GM03348 (cell line): ENCODE results near the gene JADE3.

Experiments
- DNase-seq: peaks from one replicate; pipeline ENCODE4 v3.0.0; 2012; ENCODE audit warnings: low spot score

The JADE3 gene

GRCh38 chrX:46912098-46912602, at the start of gene JADE3:
TSS of gene JADE3 (plus strand) at chrX:46912421. CDS start at chrX:46984895, 72,474 bp downstream.
- DNase-seq: peak; percentile 84

DNA sequence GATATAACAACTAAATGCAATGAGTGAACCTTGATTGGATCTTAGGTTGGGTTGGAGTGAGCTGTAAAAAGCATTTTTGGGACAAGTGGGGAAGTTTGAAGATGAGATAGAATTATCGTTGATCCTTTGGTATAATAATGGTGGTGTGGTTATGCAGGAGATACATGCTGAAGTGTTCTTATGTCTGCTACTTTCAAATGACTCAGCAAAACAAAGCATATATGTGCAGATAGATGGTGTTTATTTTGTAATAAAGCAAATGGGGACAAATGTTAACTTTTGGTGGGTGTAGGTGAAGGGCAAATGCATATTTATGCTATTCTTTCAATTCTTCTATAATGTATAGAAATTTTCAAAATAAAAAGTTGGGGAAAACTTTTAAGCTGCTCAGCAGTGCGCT, 49.1 kb upstream of the JADE3 start:
- no peak for DNase-seq

- peak; percentile 7 for DNase-seq
Observed at GRCh38 chrX:46864606-46865005, 47.6 kb upstream of the JADE3 start.

GRCh38 chrX:46865281-46865680, 46.9 kb upstream of the JADE3 start:
- peak; percentile 24 for DNase-seq

- DNase-seq: no peak
Observed at GRCh38 chrX:46866726-46867125, 45.5 kb upstream of the JADE3 start.

DNA sequence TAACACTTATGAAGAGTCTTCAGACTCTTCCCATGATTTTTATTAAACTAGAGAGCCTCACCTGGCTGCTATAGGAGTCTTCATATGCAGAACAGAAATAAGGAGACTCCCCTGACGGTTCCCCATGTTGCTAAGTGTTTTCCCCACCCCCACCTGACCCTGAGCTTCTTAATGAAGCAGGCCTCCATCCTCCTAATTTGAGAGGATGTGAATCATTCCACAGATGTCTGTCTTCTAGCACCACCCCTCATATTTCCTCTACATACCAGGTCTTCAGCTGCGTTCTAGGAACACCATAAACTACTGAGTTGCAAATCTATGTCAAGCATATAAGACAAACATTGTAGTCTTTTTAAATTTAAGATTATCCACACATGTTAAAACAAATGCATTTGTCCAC, 38.5 kb upstream of the JADE3 start:
- no peak for DNase-seq

GRCh38 chrX:46876901-46877300, 35.3 kb upstream of the JADE3 start:
- DNase-seq: no peak

- DNase-seq: no peak
Observed at GRCh38 chrX:46882266-46882665, 30.0 kb upstream of the JADE3 start.

DNA sequence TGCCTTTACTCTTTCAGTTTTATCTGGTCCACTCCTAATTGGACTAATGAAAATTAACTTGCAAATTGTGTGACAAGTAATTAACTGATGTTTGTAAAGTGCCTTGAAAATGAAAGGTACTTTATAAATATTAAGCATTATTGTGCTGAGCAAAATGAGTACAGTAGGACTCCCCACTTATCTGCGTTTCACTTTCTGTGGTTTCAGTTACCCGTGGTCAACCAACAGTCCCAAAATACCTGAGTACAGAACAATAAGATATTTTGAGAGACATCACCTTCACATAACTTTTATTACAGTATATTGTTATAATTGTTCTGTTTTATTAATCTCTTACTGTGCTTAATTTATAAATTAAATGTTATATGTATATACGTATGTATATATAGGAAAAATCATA, 27.4 kb upstream of the JADE3 start:
- no peak for DNase-seq

DNA sequence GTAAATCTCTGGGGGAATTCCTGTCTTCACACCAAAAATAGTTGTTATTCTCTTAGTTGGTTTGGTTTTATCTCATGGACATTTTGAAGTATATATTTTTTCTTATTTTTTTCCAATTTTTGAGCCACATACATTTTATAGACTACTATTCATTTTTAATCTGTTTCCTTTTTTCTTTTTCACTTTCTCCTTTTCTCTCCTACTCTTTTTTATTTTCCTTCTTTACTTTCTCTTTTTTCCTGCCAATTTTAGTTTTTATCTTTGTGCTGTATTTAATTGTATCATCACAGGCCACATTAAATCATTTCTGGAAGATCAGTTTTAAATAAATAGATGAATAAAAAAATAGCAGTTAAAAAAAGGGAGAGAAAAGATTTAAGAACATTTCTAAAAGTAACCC, 14.0 kb upstream of the JADE3 start:
- no peak for DNase-seq

- DNase-seq: peak; percentile 87
Observed at GRCh38 chrX:46903458-46904242, 8.6 kb upstream of the JADE3 start.

DNA sequence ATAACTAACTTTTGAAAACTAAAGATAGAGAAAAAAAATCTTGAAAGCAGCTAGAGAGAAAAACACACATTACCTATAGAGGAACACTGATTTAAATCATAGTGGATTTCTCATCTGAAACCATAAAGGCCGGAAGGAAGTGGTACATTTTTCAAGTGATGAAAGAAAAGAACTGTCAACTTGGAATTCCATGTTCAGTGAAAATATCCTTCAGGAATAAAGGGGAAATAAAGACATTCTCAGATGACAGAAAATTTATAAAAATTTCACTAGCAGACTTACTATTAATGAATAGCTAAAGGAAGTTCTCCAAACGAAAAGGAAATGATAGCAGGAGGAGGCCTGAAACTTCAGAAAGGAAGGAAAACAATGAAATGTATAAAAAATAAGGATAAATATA, 7.6 kb upstream of the JADE3 start:
- DNase-seq: no peak

DNA sequence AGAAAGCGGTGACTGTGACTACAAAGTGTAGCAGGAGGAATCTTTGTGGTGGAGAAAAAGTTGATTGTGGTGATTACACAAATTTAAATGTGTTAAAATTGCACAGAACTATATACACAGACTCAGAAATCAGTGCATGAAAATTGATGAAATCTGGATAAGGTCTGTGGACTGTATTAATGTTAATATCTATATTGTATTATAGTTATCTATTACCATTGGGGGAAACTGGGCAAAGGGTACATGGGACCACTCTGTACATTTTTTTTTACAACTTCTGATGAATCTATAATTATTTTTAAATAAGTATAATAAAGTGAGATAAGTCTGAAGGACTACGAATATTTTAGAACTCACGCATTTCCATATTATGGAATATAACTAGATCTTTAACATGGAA, 1.8 kb upstream of the JADE3 start:
- DNase-seq: no peak

DNA sequence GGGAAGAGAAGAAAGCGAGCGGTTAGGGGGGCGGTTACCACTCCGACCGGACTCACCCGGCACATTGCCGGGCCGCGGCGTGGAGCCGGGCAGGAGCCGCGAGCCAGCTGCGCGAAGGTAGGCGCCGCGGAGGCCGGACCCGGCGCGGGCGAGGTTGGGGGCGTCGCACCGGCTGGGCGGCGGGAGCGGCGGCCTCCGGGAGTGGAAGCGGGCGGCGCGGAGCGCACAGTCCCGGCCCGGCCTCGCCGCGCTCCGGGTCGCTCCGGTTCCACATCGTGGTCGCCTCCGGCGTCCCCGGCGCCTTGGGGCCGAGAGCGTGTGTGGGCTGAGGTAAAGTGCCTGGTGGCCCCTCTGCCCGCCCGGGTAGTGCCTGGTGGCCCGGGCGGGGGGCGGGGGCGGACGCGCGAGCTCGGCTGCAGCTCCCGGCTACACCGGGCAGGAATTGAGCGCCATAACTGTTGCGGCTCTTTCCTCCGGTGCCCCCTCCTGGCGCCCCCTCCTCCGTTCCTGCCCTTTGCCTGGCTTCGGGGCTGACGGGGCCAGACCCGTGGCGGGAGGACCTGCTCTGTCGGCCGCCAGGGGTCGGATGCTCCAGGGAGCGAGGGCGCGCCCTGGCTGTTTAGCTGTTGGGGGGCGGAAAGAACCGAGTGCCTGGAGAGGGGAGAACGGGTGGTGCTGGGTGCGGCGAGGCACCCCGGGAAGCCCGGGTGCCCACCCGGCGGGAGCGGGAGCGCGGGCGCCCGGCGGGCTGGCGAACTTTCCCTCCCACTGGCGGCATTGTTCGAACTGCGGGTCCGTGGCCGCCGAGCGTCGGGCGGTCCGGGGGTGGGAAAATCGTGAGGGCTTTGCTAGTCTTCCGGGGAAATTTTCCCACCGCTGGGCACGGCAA, 626 bp downstream of the JADE3 start:
- DNase-seq: peak; percentile 70

DNA sequence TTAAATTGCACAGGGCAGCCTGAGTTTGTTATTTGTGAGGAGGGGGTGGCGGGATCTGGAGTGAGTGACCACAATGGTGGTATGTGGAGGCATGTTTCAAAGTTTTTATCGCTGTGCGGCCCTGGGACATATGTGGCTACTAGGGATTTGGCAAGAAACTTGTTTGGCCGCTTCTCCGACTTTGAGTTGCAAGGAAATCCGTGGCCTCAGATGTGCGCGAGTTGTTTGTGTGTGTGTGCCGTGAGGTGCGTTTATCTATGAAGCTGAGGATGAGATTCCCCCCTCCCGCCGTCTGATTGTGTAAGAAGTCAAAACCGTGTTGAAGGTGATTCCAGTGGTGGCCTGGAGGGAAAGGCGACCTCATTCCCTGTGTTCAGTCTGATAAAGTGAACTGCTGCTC, 1.4 kb downstream of the JADE3 start:
- DNase-seq: peak; percentile 5

- DNase-seq: no peak
Observed at GRCh38 chrX:46916273-46916672, 4.1 kb downstream of the JADE3 start.

- DNase-seq: no peak
Observed at GRCh38 chrX:46917622-46918021, 5.4 kb downstream of the JADE3 start.

- DNase-seq: no peak
Observed at GRCh38 chrX:46918434-46918833, 6.2 kb downstream of the JADE3 start.

DNA sequence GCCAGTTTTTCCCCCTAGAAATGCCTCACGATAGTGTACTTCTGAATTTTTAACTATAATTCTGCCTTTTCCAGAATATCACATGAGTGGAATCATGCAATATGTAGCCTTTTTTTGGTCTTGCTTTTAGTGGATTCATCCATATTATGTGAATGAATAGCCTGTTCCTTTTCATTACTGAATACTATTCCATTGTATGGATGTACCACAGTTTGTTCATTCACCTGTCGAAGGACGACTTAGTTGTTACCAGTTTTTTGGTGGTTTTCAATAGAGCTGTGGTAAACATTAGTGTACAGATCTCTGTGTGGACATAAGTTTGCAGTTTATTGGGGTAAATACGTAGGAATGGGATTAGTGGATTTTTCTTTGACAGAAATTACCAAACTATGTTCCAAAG, 8.0 kb downstream of the JADE3 start:
- no peak for DNase-seq

- peak; percentile 11 for DNase-seq
Observed at GRCh38 chrX:46922611-46923010, 10.4 kb downstream of the JADE3 start.

- DNase-seq: no peak
Observed at GRCh38 chrX:46927718-46928117, 15.5 kb downstream of the JADE3 start.

- DNase-seq: peak; percentile 19
Observed at GRCh38 chrX:46929439-46930261, 17.4 kb downstream of the JADE3 start.
